Muscle layer of colon (tissue), 2 donors: ENCODE data around the gene ATG2A.

Experiments
- H3K27ac ChIP-seq: one replicate; pipeline ENCODE4 v1.7.0; 2013; ENCODE audit warnings: low read depth, mild to moderate bottlenecking, low read length, moderate library complexity
- H3K27me3 ChIP-seq, 2 donors: one replicate each; pipeline ENCODE4 v1.7.0; 2013; ENCODE audit warnings: low read length in 2 of 2, mild to moderate bottlenecking in 2 of 2; ENCODE audit not compliant: insufficient read depth in 2 of 2, control insufficient read depth in 1 of 2
- H3K36me3 ChIP-seq: one replicate; pipeline ENCODE4 v1.7.0; 2013; ENCODE audit warnings: mild to moderate bottlenecking, low read length; ENCODE audit not compliant: insufficient read depth
- H3K4me1 ChIP-seq: one replicate; pipeline ENCODE4 v1.7.0; 2013; ENCODE audit warnings: mild to moderate bottlenecking, low read length; ENCODE audit not compliant: insufficient read depth
- H3K4me3 ChIP-seq, 2 donors: one replicate each; pipeline ENCODE4 v1.7.0; 2013; ENCODE audit warnings: low read length in 2 of 2, low read depth in 1 of 2, mild to moderate bottlenecking in 1 of 2, moderate library complexity in 1 of 2
- H3K9ac ChIP-seq: one replicate; pipeline ENCODE4 v1.7.0; 2013; ENCODE audit warnings: low read length
- H3K9me3 ChIP-seq: one replicate; pipeline ENCODE4 v1.7.0; 2013; ENCODE audit warnings: mild to moderate bottlenecking, low read length
- donor health status: abdominal sarcoma.
- donor health status: Adenocarcinoma of cecum.

ATG2A gene

DNA sequence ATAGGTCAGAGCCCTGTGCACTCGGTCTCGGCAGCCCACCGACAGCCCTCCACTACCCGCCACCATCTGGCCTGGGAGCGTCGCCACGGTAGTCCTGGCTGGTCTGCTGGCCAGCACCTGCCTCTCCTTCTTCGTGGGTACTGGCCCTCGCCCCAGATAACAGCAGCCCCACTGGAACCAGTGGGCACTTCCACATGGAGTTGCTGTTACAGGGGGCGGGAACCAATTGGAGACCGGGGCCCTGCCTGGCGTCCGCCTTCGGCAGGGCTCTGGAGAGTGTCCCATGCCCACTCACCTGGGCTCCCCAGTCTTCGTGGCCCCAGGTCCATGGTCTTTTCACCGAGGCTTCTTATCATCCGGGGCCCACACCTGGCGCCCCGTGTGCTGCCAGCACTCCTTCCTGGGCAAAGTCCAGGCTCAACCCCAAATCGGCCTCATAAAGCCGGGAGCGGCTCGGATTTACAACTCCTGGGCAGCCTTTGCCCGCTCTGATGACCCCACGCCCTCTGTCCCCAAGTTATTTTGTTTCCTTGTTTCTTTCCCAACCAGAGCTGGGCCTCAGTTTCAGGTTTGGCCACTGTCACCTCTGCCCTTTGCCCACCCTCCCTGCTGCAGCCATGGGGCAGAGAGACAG lies 25.7 kb downstream of the ATG2A start:
- H3K4me1 ChIP-seq: peaks cover 10% of the 10 kb centered on the region
- no peak overlapping the region for H3K4me3 ChIP-seq
- H3K9me3 ChIP-seq: no peaks in the 10 kb centered on the region
- H3K27ac ChIP-seq: no peak overlapping the region
- H3K27me3 ChIP-seq: no peaks in the 10 kb centered on the region
- H3K36me3 ChIP-seq: no peaks in the 10 kb centered on the region
- H3K9ac ChIP-seq: no peak overlapping the region

GRCh38 chr11:64890522-64890939 lies 26.5 kb downstream of the ATG2A start:
- H3K27me3 ChIP-seq: no peaks in the 10 kb centered on the region
- no peak overlapping the region for H3K27ac ChIP-seq

DNA sequence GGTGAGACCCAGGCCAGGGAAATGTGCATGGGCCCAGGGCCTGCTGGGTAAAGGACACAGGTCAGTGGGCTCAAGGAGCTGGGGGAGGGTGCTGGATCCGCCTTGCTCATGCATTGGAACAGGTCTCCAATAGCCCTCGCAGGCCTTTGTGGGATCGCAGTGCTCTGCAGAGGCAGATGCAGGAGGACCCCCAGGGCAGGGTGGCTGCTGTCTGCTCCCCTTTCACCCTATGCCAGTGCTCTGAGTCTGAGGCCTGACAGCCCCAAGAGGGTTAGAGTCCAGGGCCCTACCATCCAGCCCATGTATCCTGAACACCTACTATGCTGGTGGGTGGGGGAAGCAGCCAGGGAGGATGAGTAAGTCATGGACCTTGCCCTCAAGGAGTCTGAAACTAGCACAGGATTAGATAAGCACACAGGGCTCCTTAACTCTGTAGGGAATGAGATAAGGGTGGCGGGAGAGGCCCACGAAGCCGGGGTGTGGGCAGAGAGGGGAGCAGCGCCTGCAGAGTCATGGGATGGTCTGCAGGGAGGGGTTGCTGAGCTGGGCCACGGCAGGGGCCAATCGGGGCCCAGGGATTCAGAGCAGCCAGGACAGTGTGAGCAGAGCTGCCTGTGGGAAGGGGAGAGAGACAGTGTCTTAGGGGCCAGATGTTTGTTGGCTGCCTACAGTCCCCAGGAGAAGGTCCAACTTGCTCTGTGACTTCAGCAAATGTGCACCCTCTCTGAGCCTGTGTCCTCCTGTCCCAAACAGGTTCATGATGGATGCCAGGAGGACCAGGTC lies 28.1 kb downstream of the ATG2A start:
- no peak overlapping the region for H3K9ac ChIP-seq
- H3K4me3 ChIP-seq: no peak overlapping the region

More at GRCh38 chr11:64890522-64890939, 26.5 kb downstream of the ATG2A start:
- H3K4me1 ChIP-seq: peaks cover 10% of the 10 kb centered on the region
- H3K4me3 ChIP-seq: no peak overlapping the region
- H3K36me3 ChIP-seq: no peaks in the 10 kb centered on the region
- H3K9me3 ChIP-seq: no peaks in the 10 kb centered on the region
- no peak overlapping the region for H3K9ac ChIP-seq

GRCh38 chr11:64888406-64888728 lies 28.6 kb downstream of the ATG2A start:
- Histone ChIP-seq H3K9me3 (no peaks in the 10 kb centered on the region), H3K4me1 (peaks cover 10% of the 10 kb centered on the region), H3K27me3 (no peaks in the 10 kb centered on the region), H3K27ac (no peak overlapping the region), H3K9ac (peak overlapping the region; percentile 27), H3K36me3 (no peaks in the 10 kb centered on the region), H3K4me3 (peak overlapping the region in 1 of 2 donors; percentile 70)

More for the DNA sequence above, 28.1 kb downstream of the ATG2A start:
- H3K9me3 ChIP-seq: no peaks in the 10 kb centered on the region
- H3K27ac ChIP-seq: no peak overlapping the region
- H3K27me3 ChIP-seq: no peaks in the 10 kb centered on the region
- peaks cover 10% of the 10 kb centered on the region for H3K4me1 ChIP-seq
- H3K36me3 ChIP-seq: no peaks in the 10 kb centered on the region

DNA sequence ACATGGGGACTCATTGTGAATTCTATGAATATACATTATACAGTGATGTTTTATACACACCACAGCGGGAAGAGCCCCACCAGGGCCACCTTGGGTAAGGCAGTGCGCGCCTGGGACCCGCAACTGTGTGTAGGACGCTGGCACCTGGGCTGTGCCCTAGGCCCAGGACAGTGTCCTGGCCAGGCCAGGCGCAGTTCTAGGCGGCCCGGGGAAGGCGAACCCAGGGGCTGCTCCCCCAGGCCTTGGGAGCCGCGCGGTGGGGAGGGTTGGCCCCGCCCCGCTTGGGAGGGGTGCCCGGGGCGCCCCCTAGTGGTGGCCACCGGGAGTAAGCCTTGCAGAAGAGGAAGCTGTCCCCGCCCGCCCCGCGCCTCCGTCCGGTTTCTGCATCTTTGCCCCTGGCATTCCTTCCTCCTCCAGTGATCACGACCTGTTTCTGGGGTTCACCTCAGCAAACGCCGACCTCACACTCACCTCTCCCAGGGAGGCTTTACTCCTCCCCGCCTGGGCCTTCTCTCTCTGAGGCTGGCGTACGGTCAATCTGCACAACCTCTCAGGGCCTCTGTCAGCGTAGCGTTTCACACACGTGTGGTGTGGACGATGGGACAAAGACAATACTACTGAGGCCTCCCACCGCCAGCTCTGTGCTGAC lies 29.1 kb downstream of the ATG2A start:
- Histone ChIP-seq H3K9ac (peak overlapping the region; percentile 53), H3K9me3 (no peaks in the 10 kb centered on the region), H3K4me3 (peak overlapping the region; percentile 24 to 70), H3K36me3 (no peaks in the 10 kb centered on the region), H3K4me1 (peaks cover 10% of the 10 kb centered on the region), H3K27ac (peak overlapping the region; percentile 37), H3K27me3 (no peaks in the 10 kb centered on the region)

- no peaks in the 10 kb centered on the region for H3K36me3 ChIP-seq
- peaks cover 10% of the 10 kb centered on the region for H3K4me1 ChIP-seq
- H3K9me3 ChIP-seq: no peaks in the 10 kb centered on the region
- peak overlapping the region; percentile 37 for H3K27ac ChIP-seq
- H3K27me3 ChIP-seq: no peaks in the 10 kb centered on the region
- peak overlapping the region; percentile 53 for H3K9ac ChIP-seq
- H3K4me3 ChIP-seq: peak overlapping the region in 1 of 2 donors; percentile 70
Observed at GRCh38 chr11:64887234-64887756, 29.7 kb downstream of the ATG2A start.

DNA sequence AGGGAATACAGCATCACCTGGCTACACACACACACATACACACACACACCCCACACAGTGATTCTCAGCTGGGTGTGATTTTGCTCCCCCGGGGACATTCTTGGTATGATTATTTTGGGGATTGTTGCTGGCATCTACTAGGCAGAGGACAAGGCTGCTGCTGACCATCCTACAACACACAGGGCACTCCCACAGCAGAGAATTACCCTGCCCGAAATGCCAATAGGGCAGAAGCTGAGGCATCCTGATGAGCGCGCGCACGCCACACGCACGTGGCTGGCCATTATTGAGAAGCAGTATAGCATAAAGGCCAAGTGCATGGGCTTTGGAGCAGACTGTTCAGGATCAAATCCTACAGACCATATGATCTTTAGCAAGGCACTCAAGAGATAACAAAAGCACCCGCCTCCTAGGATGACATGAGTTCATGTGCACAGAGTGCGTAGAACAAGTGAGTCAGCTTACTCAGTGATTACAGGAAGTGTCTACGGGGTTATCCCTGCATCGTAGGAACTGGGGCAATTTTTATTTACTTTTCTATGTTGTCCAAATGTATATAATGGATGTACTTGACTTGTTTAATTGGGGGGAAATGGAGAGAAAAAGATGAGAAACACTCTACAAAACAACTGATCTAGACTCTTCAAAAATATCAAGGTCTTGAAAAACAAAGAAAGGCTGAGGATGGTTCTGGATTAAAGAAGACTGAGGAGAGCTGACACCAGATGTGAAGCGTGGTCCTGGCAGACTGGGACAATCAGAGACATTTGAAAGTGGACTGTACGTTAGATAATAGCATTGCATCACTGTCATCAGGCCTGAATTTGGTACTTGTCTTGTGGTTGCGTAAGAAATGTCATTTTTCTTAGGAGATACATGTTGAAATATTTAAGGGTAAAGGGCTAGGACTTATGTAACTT lies 31.4 kb downstream of the ATG2A start:
- H3K4me3 ChIP-seq: no peak overlapping the region
- no peaks in the 10 kb centered on the region for H3K9me3 ChIP-seq
- H3K36me3 ChIP-seq: no peaks in the 10 kb centered on the region
- H3K27me3 ChIP-seq: no peaks in the 10 kb centered on the region
- H3K27ac ChIP-seq: no peak overlapping the region
- H3K4me1 ChIP-seq: peaks cover 10% of the 10 kb centered on the region
- H3K9ac ChIP-seq: no peak overlapping the region

DNA sequence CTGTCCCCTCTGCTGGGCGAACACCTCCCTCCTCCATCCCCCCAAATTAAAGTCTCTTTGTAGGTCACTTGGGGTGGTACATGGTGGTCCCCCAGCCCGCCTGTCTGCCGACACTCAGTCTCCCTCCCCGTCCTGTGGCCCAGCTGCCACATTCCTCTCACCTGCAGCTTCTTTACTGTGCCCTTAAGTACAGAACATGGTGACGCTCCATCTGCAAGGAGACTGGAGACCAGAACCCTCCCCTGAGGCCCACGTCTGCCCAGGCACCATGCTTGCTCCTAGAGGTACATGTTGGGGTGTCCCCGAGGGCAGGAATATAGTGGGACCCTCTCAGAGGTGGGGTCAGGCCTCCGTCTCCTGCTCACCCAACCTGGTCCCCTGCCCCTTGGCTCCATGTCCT lies 33.0 kb downstream of the ATG2A start:
- Histone ChIP-seq H3K9ac (no peak overlapping the region), H3K4me1 (peaks cover 19% of the 10 kb centered on the region), H3K27ac (no peak overlapping the region), H3K4me3 (no peak overlapping the region), H3K27me3 (no peaks in the 10 kb centered on the region), H3K36me3 (no peaks in the 10 kb centered on the region), H3K9me3 (no peaks in the 10 kb centered on the region)

GRCh38 chr11:64883575-64883974 lies 33.4 kb downstream of the ATG2A start:
- H3K4me1 ChIP-seq: peaks cover 19% of the 10 kb centered on the region
- H3K9me3 ChIP-seq: no peaks in the 10 kb centered on the region
- no peaks in the 10 kb centered on the region for H3K27me3 ChIP-seq
- no peak overlapping the region for H3K27ac ChIP-seq
- no peaks in the 10 kb centered on the region for H3K36me3 ChIP-seq
- H3K9ac ChIP-seq: no peak overlapping the region
- H3K4me3 ChIP-seq: no peak overlapping the region

- no peak overlapping the region for H3K27ac ChIP-seq
- H3K36me3 ChIP-seq: no peaks in the 10 kb centered on the region
- H3K9me3 ChIP-seq: no peaks in the 10 kb centered on the region
- H3K4me1 ChIP-seq: peaks cover 10% of the 10 kb centered on the region
- H3K27me3 ChIP-seq: no peaks in the 10 kb centered on the region
- no peak overlapping the region for H3K4me3 ChIP-seq
- H3K9ac ChIP-seq: no peak overlapping the region
Observed at GRCh38 chr11:64882243-64882642, 34.8 kb downstream of the ATG2A start.

- Histone ChIP-seq H3K9ac (no peak overlapping the region), H3K4me1 (peaks cover 15% of the 10 kb centered on the region), H3K9me3 (no peaks in the 10 kb centered on the region), H3K27me3 (no peaks in the 10 kb centered on the region), H3K36me3 (no peaks in the 10 kb centered on the region), H3K27ac (no peak overlapping the region), H3K4me3 (no peak overlapping the region)
Observed at GRCh38 chr11:64881476-64881875, 35.5 kb downstream of the ATG2A start.
